Stimulated activated CD8-positive, alpha-beta memory T cell treated with anti-CD3 and anti-CD28 coated beads, Interleukin-7, amount 100 ng/mL, for 24 hours (primary cell): ENCODE measurements around the gene VWA1.
"Not testable (repeated sequence)": the region's sequence is repeated elsewhere in the genome, so short reads cannot be mapped to it uniquely, and the experiment has no call there.

Experiments
- DNase-seq: peaks from one replicate; pipeline ENCODE4 v3.0.0-alpha.2; 2020; ENCODE audit warnings: low read depth

Gene VWA1

GRCh38 chr1:1437033-1437903 lies 1.8 kb downstream of the VWA1 start:
- DNase-seq = no peak

- no peak for DNase-seq
Observed at GRCh38 chr1:1437904-1438376, 2.5 kb downstream of the VWA1 start.

- no peak for DNase-seq
Observed at GRCh38 chr1:1438531-1439381, 3.3 kb downstream of the VWA1 start.

GRCh38 chr1:1439546-1440261 lies 4.2 kb downstream of the VWA1 start:
- DNase-seq = no peak

- DNase-seq = no peak
Observed at GRCh38 chr1:1440262-1441001, 4.9 kb downstream of the VWA1 start.

GRCh38 chr1:1441002-1441888 lies 5.8 kb downstream of the VWA1 start:
- DNase-seq = peak; percentile 30

GRCh38 chr1:1442069-1442770 lies 6.7 kb downstream of the VWA1 start:
- DNase-seq = no peak

GRCh38 chr1:1446631-1447030 lies 11.1 kb downstream of the VWA1 start:
- not testable (repeated sequence) for DNase-seq

- DNase-seq = no peak
Observed at GRCh38 chr1:1449099-1449739, 13.7 kb downstream of the VWA1 start, which contains the start of gene ATAD3C. ATAD3C (plus strand) TSS chr1:1449689; CDS start chr1:1450684, 995 bp downstream.

GRCh38 chr1:1450616-1451015 lies 15.1 kb downstream of the VWA1 start:
- not testable (repeated sequence) for DNase-seq

- DNase-seq = no peak
Observed at GRCh38 chr1:1451696-1452364, 16.3 kb downstream of the VWA1 start.

- not testable (repeated sequence) for DNase-seq
Observed at GRCh38 chr1:1452365-1452739, 16.9 kb downstream of the VWA1 start.

GRCh38 chr1:1452882-1453281 lies 17.4 kb downstream of the VWA1 start:
- DNase-seq = no peak

- DNase-seq = not testable (repeated sequence)
Observed at GRCh38 chr1:1454286-1455056, 19.0 kb downstream of the VWA1 start.

GRCh38 chr1:1455366-1455884 lies 19.9 kb downstream of the VWA1 start:
- DNase-seq = no peak

GRCh38 chr1:1455934-1456333 lies 20.4 kb downstream of the VWA1 start:
- DNase-seq = not testable (repeated sequence)

- not testable (repeated sequence) for DNase-seq
Observed at GRCh38 chr1:1456683-1457255, 21.3 kb downstream of the VWA1 start.
